ENCODE results near the gene OR2M5. TPM values are rescaled to one million over a fixed set of nuclear protein-coding genes. Genes with fewer than 3 reads are reported as not detected.

Gene OR2M5, protein sequence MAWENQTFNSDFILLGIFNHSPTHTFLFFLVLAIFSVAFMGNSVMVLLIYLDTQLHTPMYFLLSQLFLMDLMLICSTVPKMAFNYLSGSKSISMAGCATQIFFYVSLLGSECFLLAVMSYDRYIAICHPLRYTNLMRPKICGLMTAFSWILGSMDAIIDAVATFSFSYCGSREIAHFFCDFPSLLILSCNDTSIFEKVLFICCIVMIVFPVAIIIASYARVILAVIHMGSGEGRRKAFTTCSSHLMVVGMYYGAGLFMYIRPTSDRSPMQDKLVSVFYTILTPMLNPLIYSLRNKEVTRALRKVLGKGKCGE
- not detected for polyA plus RNA-seq (2012; ENCODE audit: insufficient read depth, insufficient read length)

DNA sequence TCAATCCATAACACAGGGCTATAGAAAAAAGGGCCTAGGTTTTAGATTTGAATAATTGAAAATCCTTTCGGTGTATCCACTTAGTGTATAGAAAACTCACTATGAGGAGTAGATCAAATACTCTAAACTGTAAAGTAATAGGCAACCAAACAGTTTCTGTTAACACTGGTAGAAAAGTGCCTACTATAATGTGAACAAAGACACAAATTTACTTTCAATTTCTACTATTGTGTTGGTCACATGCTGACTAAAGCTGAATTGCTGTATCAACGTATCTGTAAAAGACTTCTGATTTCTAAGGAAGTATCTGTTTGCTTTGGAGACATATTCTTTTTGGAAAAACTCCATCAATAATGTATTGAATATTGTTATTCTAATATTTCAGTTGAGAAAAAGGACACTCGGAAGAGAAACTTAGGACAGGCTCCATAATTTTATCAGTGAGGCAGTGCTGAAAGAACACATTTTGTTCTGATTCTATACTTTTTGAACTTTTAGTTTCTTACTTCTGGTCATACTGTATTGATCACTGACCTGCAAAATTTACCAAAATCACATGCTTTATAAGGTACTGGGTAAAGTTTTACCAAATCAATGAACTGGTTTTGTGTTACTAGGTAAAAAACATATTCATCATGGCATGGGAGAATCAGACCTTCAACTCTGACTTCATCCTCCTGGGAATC is at the start of gene OR2M5:
TSS of gene OR2M5 (plus strand) at position 636 of the 686 bp plus-strand sequence. CDS start at position 636, 0 bp downstream.
- no peak for DNase-seq (ENCODE audit: low read depth, low spot score)
- no peak within 1 kb of the TSS for H3K4me3 ChIP-seq (ENCODE audit: low read length)

DNA sequence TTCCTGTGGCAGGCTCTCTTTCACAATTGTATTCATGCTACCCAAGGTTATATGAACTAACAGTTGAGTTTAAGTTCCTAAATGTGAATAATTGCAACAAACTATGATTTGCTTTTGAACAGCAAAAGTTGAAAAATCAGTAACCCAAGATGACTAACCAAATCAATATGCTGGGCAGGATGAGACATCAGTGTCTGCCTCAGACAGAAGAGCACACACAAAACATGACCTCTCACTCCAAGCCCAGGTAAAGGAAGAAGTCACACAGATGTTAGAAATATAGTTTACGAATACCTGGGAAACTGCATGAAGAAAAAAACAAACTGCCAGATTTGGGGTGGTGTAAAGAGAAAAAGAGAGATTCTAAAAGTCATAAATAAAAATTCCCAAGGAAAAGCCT is 46.4 kb upstream of the OR2M5 start:
- no peak for DNase-seq (ENCODE audit: low read depth, low spot score)
- H3K4me3 ChIP-seq (ENCODE audit: low read length) = no peak overlapping the region

DNA sequence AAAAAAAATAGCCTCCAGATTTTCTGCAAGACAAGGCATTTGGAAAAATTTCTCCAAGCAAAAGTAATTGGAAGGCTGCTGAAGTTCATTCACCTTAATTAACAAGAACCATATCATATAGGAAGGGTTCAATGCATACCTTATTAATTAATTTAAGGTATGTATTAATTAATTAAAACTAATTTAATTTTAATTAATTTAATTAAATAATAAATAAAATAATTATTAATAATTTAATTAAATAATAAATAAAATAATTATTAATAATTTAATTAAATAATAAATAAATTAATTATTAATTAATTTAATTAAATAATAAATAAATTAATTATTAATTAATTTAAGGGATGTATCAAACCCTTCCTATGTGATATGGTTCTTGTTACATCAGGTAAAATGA is 42.1 kb upstream of the OR2M5 start:
- no peak overlapping the region for H3K4me3 ChIP-seq (ENCODE audit: low read length)
- DNase-seq (ENCODE audit: low read depth, low spot score) = no peak

DNA sequence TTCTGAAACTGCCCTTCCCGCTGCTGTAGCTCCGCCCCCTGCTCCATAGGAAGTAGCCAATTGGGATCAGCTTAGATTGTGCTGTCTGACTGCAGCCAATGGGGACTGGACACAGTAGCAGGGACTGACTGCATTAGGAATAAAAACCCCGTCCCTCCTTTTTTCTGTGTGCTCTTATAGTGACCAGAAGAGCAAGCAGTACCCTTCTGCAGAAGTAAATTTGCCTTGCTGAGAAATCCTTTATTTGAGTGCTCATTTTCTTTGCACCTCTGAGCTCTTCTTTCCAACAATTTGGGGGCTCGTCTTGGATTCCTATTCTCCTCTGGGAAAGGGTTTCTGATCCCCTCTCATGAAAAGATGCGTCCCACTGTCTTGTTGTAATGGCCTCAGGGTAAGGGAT is 33.8 kb upstream of the OR2M5 start:
- DNase-seq (ENCODE audit: low read depth, low spot score) = no peak

DNA sequence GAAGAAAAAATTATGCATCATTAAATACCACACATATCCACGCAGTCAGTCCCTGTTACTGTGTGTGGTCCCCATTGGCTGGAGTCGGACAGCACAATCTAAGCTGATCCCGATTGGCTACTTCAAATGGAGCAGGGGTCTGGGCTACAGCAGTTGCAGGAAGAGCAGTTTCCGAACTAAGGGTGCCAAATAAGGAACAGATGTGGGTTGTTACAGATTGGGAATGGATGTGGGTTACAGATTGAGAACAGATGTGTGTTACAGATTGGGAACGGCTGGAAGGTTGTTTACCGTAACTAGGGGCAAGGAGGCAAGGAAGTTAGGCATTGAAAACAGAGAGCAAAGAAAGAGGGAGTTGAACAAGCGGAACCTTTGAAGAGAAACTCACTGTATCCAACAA is 30.1 kb upstream of the OR2M5 start:
- DNase-seq (ENCODE audit: low read depth, low spot score) = no peak
- H3K4me3 ChIP-seq (ENCODE audit: low read length) = no peak overlapping the region

More for the DNA sequence above, 33.8 kb upstream of the OR2M5 start:
- H3K4me3 ChIP-seq (ENCODE audit: low read length) = no peak overlapping the region

DNA sequence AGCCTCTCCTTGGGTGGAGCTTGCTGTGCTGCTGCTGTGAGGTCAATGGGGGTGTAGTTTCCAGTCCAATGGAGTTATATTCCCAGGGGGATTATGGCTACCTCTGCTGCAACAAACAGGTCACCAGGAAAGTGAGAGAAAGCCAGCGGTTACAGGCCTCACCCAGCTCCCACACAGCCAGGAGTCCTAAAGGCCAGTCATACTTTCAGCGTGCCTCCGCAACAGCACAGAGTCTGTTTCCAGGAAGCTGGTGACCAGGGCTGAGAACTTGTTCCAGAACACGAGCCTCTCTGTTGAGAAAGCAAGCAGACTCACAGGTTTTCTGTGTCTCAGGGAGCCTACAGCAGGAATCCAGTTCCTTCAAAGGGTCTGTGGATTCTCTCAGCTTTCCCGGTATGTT is 17.3 kb upstream of the OR2M5 start:
- H3K4me3 ChIP-seq (ENCODE audit: low read length) = no peak overlapping the region
- DNase-seq (ENCODE audit: low read depth, low spot score) = no peak

DNA sequence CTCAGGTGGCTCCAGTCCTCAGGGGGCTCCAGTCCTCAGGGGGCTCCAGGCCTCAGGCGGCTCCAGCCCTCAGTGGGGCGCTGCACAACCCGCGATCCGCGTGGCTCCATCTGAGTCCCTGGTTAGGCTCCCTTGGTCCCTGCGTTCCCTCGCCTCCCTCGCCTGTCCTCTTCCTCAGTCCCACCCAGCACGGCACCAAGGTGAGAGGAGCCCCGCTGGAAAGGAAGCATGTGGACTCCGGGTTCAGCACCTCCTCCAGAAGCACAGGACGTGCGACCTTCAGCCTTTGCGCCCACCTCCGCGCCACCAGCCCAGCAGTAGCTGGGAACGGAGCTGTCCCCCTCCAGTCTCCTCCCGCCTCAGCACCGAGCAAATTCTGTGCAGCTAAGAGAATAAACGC is 8.1 kb upstream of the OR2M5 start:
- no peak for DNase-seq (ENCODE audit: low read depth, low spot score)
- H3K4me3 ChIP-seq (ENCODE audit: low read length) = no peak overlapping the region

DNA sequence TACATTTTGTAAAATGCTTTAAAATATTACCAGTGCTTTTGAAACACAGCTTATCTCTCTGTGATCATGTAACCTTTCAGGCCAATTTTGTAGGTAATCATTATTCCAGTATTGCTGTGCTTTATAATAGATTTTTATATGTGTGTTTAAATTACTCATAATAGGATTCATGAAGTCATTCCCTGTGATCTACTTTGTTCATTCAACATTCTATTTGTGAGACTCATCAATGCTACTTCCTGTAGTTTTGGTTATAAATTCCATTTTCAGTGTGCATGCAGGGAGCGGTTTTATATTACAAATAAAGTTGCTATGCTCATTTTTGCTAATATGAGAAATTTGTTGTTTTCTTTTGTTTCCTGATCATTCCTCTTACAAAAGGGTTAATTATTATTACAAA is 4.1 kb upstream of the OR2M5 start:
- H3K4me3 ChIP-seq (ENCODE audit: low read length) = no peak overlapping the region
- no peak for DNase-seq (ENCODE audit: low read depth, low spot score)

DNA sequence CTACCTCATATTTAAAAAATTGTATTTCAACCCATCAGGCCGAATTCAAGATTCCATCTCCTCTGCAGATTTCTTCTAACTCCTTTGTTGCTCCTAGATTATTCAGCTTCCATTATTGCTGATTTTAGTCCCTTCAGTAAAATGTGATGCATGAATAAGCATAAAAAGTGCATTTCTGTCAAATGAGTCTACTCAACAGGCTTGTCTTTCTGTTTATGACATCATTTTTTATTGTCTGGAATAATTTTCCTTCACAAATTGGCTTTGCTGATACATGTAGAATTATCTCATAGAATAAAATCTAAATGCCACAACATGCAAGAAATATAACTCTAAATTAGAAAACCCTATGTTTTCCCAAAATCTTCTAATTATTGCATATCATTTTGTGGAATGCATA is 1.6 kb upstream of the OR2M5 start:
- H3K4me3 ChIP-seq (ENCODE audit: low read length) = no peak overlapping the region
- DNase-seq (ENCODE audit: low read depth, low spot score) = no peak

DNA sequence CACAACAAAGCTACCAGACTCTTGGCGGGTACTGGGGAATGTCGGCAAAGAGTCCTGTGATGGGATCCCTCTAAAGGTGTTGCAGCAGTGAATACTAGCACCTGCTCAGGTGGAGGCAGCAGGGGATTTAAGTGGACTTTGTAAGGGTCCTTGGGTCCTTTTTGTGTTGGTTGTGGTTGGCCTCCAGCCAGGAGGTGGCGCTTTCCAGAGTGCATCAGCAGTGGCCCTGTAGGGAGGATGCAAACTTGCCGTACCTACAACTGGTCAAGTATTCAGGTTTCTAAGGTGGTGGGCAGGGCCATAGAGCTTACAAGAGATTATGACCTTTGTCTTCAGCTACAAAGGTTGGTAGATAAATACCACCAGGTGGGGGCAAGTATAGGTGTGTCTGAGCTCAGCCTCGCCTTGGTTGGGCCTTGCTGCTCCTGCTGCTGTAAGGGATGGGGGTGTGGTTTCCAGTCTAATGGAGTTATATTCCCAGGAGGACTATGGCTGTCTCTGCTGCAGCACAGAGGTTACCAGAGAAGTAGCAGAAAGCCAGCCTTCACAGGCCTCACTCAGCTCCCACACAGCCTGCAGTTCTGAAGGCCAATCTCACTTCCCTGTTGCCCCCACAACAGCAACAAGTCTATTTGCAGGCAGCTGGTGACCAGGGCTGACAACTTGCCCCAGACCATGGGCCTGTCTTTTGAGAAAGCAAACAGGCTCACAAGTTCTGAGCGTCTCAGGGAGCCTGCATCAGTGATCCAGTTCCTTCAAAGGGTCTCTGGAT is 7.3 kb downstream of the OR2M5 start:
- no peak for DNase-seq (ENCODE audit: low read depth, low spot score)
- H3K4me3 ChIP-seq (ENCODE audit: low read length) = no peak overlapping the region

DNA sequence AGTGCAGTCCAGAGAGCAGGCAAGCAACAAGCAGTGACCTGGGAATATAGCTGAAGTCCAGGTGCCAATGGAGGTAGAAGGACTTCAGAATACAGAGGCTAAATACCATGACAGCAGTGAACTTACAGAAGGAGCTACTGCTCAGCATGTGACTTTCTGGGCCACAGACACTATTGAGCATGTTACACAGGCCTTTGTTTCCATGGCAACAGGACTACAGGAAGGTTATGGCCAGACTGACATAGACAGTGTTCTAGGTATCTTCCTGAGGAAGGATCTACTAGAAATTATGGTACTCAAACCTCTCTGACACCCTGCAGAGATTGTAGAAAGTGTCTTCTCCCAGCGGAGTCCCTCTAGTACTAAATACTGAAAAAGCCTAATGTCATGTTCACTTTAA is 11.0 kb downstream of the OR2M5 start:
- H3K4me3 ChIP-seq (ENCODE audit: low read length) = no peak overlapping the region
- DNase-seq (ENCODE audit: low read depth, low spot score) = peak; percentile 7

DNA sequence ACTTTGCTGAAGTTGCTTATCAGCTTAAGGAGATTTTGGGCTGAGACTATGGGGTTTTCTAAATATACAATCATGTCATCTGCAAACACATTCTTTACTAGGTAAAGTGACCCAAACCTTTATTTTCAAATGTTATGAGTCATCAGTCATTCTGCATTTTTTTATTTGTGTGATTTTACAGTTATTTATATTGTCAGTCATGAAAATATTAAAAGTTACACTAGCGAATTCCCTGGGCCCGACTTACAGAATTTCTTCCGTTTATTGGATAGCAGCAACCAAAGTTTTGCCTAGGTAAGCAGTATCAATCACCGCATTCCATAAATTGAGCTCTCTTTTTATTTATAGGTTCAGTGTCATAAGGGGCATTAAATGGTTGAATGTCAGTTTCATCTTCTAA is 13.8 kb downstream of the OR2M5 start:
- DNase-seq (ENCODE audit: low read depth, low spot score) = no peak
- no peak overlapping the region for H3K4me3 ChIP-seq (ENCODE audit: low read length)

DNA sequence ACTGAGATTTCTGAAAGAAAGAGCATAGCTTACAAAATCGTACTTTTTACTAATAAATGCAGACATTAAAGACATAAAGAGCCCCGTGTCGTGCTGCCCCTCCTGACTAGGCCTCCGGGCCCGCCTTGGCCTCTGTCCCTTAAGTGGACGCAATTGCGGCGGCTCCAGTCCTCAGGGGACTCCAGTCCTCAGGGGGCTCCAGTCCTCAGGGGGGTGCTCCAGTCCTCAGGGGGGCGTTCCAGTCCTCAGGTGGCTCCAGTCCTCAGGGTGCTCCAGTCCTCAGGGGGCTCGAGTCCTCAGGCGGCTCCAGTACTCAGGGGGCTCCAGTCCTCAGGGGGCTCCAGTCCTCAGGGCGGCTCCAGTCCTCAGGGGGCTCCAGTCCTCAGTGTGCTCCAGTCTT is 19.1 kb downstream of the OR2M5 start:
- H3K4me3 ChIP-seq (ENCODE audit: low read length) = no peak overlapping the region
- DNase-seq (ENCODE audit: low read depth, low spot score) = no peak

DNA sequence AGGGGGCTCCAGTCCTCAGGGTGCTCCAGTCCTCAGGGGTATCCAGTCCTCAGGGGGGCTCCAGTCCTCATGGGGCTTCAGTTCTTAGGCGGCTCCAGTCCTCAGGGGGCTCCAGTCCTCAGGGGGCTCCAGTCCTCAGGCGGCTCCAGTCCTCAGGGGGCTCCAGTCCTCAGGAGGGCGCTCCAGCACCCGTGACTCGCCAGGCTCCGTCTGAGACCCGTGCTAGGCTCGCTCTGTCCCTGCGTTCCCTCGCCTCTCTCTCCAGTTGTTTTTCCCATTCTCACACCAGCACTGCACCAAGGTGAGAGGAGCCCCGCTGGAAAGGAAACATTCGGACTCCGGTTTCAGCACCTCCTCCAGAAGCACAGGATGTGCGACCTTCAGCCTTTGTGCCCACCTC is 20.2 kb downstream of the OR2M5 start:
- no peak for DNase-seq (ENCODE audit: low read depth, low spot score)
- H3K4me3 ChIP-seq (ENCODE audit: low read length) = no peak overlapping the region

DNA sequence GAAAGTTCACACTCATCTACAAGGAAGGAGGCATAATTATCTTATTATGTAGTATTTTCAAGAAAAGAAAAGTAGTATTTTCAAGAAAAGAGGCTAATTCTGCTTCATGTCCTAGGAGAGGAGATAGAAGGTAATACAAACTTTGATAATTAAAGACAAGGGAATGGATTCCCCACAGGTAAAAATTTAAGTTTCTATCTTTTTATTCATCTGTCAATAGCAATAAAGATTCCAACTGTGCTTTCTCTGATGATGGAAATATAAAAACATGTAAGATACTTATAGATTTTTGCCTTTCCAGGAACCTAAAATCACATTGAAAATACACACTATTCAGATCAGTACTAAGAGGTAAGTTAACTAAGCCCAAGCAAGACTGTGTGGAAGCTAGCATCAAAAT is 29.6 kb downstream of the OR2M5 start, which contains the start of gene OR2M2:
TSS of gene OR2M2 (plus strand) at position 301 of the 400 bp plus-strand sequence. CDS start 5,165 bp downstream, outside the sequence.
- no peak within 1 kb of the TSS for H3K4me3 ChIP-seq (ENCODE audit: low read length)
- DNase-seq (ENCODE audit: low read depth, low spot score) = no peak

DNA sequence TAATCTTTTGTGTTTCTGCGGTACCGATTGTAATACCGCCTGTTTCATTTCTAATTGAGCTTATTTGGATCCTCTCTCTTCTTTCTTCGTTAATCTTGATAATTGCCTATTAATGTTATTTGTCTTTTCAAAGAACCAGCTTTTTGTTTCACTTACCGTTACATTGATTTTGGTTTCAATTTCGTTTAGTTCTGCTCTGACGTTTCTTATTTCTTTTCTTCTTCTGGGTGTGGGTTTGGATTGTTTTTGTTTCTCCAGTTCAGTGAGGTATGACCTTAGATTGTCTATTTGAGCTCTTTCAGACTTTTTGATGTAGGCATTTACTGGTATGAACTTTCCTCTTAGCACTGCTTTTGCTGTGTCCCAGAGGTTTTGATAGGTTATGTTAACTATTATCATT is 39.0 kb downstream of the OR2M5 start:
- DNase-seq (ENCODE audit: low read depth, low spot score) = no peak

DNA sequence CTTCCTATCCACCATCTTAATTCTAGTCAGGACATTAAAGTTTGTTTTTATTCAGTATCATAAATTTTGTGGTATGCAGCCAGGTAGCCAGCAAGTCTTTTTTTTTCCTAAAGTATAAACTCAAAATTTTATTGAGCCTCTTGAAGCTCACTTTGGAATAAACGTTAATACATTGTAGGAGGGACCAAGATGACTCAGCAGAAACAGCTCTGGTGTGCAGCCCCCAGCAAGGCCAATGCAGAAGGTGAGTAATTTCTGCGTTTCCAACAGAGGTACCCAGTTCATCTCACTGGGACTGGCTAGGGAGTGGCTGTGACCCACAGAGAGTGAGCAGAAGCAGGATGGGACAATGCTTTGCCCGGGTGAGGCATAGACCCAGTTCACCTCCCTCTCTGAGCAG is 42.4 kb downstream of the OR2M5 start:
- DNase-seq (ENCODE audit: low read depth, low spot score) = no peak
- no peak overlapping the region for H3K4me3 ChIP-seq (ENCODE audit: low read length)

More for the DNA sequence above, 39.0 kb downstream of the OR2M5 start:
- no peak overlapping the region for H3K4me3 ChIP-seq (ENCODE audit: low read length)

DNA sequence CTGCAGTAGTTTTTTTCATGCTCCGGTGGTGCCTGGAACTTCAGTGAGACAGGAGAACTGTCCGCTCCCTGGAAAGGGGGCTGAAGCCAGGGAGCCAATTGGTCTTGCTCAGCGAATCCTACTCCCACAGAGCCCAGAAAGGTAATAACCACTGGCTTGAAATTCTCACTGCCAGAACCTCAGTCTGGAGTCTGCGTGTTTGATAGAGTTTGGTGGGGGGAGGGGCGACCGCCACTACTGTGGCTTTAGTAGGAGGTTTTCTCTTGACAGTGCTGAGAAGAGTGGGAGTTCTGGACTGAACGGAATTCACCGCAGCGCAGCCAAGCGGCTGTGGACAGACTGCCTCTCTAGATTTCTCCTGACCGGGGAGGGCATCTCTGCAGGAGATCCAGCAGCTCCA is 44.1 kb downstream of the OR2M5 start:
- no peak for DNase-seq (ENCODE audit: low read depth, low spot score)
- no peak overlapping the region for H3K4me3 ChIP-seq (ENCODE audit: low read length)

DNA sequence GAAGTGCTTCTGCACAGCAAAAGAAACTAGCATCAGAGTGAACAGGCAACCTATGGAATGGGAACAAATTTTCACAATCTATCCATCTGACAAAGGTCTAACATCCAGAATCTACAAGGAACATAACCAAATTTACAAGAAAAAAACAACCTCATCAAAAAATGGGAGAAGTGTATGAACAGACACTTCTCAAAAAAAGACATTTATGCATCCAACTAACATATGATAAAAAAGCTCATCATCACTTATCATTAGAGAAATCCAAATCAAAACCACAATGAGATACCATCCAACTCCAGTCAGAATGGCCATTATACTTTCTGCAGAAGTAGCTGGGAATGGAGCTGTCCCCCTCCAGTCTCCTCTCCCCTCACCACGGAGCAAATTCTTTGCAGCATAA is 49.2 kb downstream of the OR2M5 start:
- no peak for DNase-seq (ENCODE audit: low read depth, low spot score)
- H3K4me3 ChIP-seq (ENCODE audit: low read length) = no peak overlapping the region

All from Jurkat, Clone E6-1 (cell line).